Spleen (tissue), 11 donors: Measurements from ENCODE around the gene MPIG6B. TPM values are rescaled to one million over a fixed set of nuclear protein-coding genes. Genes with fewer than 3 reads are reported as not detected.

Experiments
- DNase-seq: peaks from one replicate; pipeline ENCODE4 v3.0.0-alpha.2; 2020
- H3K27ac ChIP-seq, 8 donors: fragments of 200-600 bp; sonication (generic) in 7 of 8; 1 replicate in 4 of 8; 2 replicates in 4 of 8; pipeline versions ENCODE4 v1.5.0 to v1.8.0; 2016 to 2021; ENCODE audit warnings: inconsistent platforms in 4 of 8, mild to moderate bottlenecking in 4 of 8, moderate library complexity in 1 of 8
- H3K27me3 ChIP-seq, 7 donors: fragments of 200-600 bp; sonication (generic) in 6 of 7; replicated peaks in 1 of 7; 1 replicate in 4 of 7; 2 replicates in 3 of 7; pipeline versions ENCODE4 v1.5.0 to v1.8.0; 2016 to 2021; ENCODE audit warnings: inconsistent platforms in 3 of 7, mild to moderate bottlenecking in 1 of 7
- H3K36me3 ChIP-seq, 6 donors: fragments of 200-600 bp; sonication (generic) in 5 of 6; 1 replicate in 4 of 6; 2 replicates in 2 of 6; pipeline versions ENCODE4 v1.5.0 to v1.8.0; 2016 to 2021; ENCODE audit warnings: inconsistent platforms in 2 of 6
- H3K4me1 ChIP-seq, 6 donors: fragments of 200-600 bp; sonication (generic) in 5 of 6; 1 replicate in 3 of 6; 2 replicates in 3 of 6; pipeline versions ENCODE4 v1.5.0 to v1.8.0; 2016 to 2021; ENCODE audit warnings: inconsistent platforms in 3 of 6
- H3K4me3 ChIP-seq, 8 donors: fragments of 200-600 bp; sonication (generic) in 7 of 8; 1 replicate in 4 of 8; 2 replicates in 4 of 8; pipeline versions ENCODE4 v1.5.0 to v1.8.0; 2016 to 2021; ENCODE audit warnings: inconsistent platforms in 4 of 8, mild to moderate bottlenecking in 4 of 8, moderate library complexity in 2 of 8
- H3K9me3 ChIP-seq, 8 donors: fragments of 200-600 bp; sonication (generic) in 7 of 8; 1 replicate in 4 of 8; 2 replicates in 4 of 8; pipeline versions ENCODE4 v1.5.0 to v1.8.0; 2016 to 2021; ENCODE audit warnings: inconsistent platforms in 4 of 8
- POLR2A ChIP-seq, 3 donors: fragments of 450-650 bp; IDR thresholded peaks; one replicate each; pipeline ENCODE4 v1.5.1; 2017; ENCODE audit warnings: antibody characterized with exemption in 3 of 3, mild to moderate bottlenecking in 1 of 3
- POLR2AphosphoS5 ChIP-seq, 3 donors: sonication (generic); formaldehyde crosslinking; IDR thresholded peaks; one replicate each; pipeline ENCODE4 v1.5.1; 2017; ENCODE audit warnings: antibody characterized with exemption in 3 of 3
- WGBS, 5 donors: extraction: QIAGEN DNeasy Blood & Tissue Kit in 3 of 5; methylation state at CpG; one replicate each; pipeline versions ENCODE4 v1.1.5 to v1.1.7; 2013 to 2018; 5-methylcytosine and 5-hydroxymethylcytosine counted together
- intact Hi-C: fragments of 100-400 bp; cut with DNase I; formaldehyde crosslinking; loops from one replicate; pipeline ENCODE4 v1.15.0; 2023; ENCODE audit warnings: low total_unique reads
- polyA plus RNA-seq, 3 donors: library from polyadenylated mRNA; stranded (reverse); fragments of 200-250 nt; gene quantifications; one replicate each; pipeline ENCODE4 v1.2.1, GENCODE V29; 2013
- total RNA-seq, 7 donors: library from RNA; depleted of rRNA in 3 of 7; stranded (reverse); fragments of >200 nt in 3 of 7; fragmentation: NEBNext Ultra II Directional in 4 of 7; extraction: Animal tissue kit (Norgen Biotek cat#: 25700) in 4 of 7; gene quantifications; one replicate each; pipeline versions ENCODE4 v1.1.0 to v1.2.1, GENCODE V29; 2016 to 2021
- TF ChIP-seq, protein P1 (sequence below), 11 experiments: fragments of 200-600 bp in 7 of 11; fragments of 450-650 bp in 4 of 11; sonication (generic) in 4 of 11; IDR thresholded peaks in 8 of 11; conservative IDR thresholded peaks in 3 of 11; 1 replicate in 7 of 11; 2 replicates in 4 of 11; pipeline versions ENCODE4 v1.4.0 to v1.8.0; 2016 to 2021; ENCODE audit warnings: antibody characterized with exemption in 11 of 11, inconsistent platforms in 4 of 11, mild to moderate bottlenecking in 1 of 11
- donor health status: healthy with polysubstance abuse.
- donor health status: DM: no; HTN: no; CAD: no; lungs with moderate emphysema.
- donor health status: DM: no; HTN: no; CAD: no.
- donor health status: Bipolar disorder and iron deficiency.
- donor health status: healthy.
- donor health status: DM: no; HTN: no; CAD: no.
- donor health status: DM: yes; HTN: yes; CAD: no.

MPIG6B gene
- total and polyA plus RNA-seq, 10 donors, result 0.46 to 15.1 (median 9.3) TPM

DNA sequence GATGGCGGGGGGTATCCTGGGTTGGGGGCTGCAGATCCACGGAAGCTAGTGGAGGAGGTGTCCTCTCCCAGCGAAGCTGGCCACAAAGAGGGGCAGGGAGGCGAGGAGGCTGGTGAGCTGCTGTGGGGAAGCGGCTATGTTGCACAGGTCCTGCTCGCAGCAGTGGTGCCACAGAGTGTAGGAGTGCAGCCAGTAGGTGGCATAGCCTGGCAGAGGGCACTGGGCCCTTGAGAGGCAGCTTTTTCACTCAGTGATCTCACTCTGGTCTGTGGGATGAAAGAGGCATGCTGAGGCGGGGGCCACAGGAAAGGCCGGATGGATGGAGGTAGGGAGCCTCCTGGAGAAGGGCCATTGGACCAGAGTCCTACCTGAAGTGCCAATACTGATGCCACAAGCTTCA is 10.9 kb upstream of the MPIG6B start:
- WGBS, 5 donors, result 61 to 79% (median 67%) methylated on average over 8 of the region's 8 CpGs
- Histone ChIP-seq H3K4me1 (peaks cover 0 to 20% (median 8%) of the 10 kb centered on the region in 6 donors), H3K27ac (no peak overlapping the region), H3K4me3 (no peak overlapping the region), H3K9me3 (no peaks in the 10 kb centered on the region), H3K27me3 (no peaks in the 10 kb centered on the region), H3K36me3 (no peaks in the 10 kb centered on the region)
- no peak for TF ChIP-seq POLR2AphosphoS5 (IDR thresholded peaks at IDR 0.05)
- TF ChIP-seq, protein P1, sequence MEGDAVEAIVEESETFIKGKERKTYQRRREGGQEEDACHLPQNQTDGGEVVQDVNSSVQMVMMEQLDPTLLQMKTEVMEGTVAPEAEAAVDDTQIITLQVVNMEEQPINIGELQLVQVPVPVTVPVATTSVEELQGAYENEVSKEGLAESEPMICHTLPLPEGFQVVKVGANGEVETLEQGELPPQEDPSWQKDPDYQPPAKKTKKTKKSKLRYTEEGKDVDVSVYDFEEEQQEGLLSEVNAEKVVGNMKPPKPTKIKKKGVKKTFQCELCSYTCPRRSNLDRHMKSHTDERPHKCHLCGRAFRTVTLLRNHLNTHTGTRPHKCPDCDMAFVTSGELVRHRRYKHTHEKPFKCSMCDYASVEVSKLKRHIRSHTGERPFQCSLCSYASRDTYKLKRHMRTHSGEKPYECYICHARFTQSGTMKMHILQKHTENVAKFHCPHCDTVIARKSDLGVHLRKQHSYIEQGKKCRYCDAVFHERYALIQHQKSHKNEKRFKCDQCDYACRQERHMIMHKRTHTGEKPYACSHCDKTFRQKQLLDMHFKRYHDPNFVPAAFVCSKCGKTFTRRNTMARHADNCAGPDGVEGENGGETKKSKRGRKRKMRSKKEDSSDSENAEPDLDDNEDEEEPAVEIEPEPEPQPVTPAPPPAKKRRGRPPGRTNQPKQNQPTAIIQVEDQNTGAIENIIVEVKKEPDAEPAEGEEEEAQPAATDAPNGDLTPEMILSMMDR (IDR thresholded peaks at IDR 0.05 in 8 of 11, conservative IDR thresholded peaks at IDR 0.05 in 3 of 11), result peak in 4 of 11 experiments; percentile 13 to 39 (median 25)
- TF ChIP-seq POLR2A (IDR thresholded peaks at IDR 0.05), result no peak
- intact Hi-C loops, result no loop called here
- no peak for DNase-seq

DNA sequence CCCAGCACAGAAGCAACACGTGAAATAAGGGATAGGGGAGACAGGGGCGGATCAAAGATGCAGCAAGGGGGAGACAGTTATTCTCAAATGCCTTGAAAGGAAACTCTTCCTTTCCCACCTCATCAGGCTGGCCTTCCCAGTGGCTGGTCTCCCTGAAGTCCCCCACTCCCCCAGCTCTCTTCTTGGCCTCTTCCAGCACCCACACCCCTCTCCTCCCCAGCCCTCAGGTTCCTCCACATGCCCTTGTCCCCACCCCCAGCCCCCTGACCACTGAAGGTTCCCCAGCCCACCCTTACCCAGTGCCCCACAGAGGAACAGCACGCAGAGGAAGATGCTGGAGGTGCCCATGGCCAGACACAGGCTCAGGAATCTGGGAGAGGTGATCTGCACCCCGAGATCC is 9.7 kb upstream of the MPIG6B start:
- Histone ChIP-seq H3K4me1 (peaks cover 0 to 20% (median 8%) of the 10 kb centered on the region in 6 donors), H3K9me3 (no peaks in the 10 kb centered on the region), H3K36me3 (no peaks in the 10 kb centered on the region), H3K4me3 (no peak overlapping the region), H3K27me3 (no peaks in the 10 kb centered on the region), H3K27ac (no peak overlapping the region)
- DNase-seq, result no peak
- WGBS, 5 donors, result 74 to 84% (median 83%) methylated on average over 4 of the region's 4 CpGs
- intact Hi-C loops, result no loop called here
- TF ChIP-seq, protein P1 (IDR thresholded peaks at IDR 0.05 in 8 of 11, conservative IDR thresholded peaks at IDR 0.05 in 3 of 11), result no peak
- TF ChIP-seq POLR2A (IDR thresholded peaks at IDR 0.05) (no peak), POLR2AphosphoS5 (IDR thresholded peaks at IDR 0.05) (no peak)

DNA sequence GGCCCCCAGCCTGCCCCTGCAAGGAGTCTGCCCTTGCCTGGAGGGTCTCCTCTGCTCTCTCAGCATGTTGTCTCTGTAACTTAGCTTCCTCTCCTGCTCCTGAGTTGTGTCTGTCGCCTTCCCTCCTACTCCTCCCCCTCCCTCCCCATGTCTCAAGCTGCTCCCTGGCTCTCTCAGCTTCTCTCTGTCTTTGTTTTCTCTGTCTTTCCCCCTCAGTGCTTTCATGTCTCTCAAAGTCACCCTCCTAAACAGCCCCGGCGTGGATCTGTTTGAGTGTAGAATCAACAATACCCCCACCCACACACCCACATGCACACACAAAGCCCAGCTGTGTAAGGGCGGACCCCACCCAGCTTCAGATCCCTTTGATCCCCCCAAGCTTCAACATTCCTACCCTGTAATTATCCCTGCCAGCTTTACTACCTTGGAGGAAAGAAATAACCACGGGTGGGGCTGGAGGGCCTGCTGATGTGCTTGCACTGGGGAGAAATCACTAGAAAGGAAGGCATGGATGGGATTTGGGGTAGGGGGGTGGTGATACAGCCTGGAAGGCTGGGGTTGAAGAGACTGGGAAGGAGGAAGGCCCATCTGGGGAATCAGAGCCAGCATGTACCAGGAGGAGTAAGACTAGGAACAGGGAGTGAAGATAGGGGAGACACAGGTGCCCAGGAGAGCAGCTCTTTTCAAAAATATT is 9.0 kb upstream of the MPIG6B start:
- 54 to 70% (median 60%) methylated on average over 5 of the region's 5 CpGs for WGBS, 5 donors
- Histone ChIP-seq H3K27me3 (no peaks in the 10 kb centered on the region), H3K9me3 (no peaks in the 10 kb centered on the region), H3K4me3 (no peak overlapping the region), H3K36me3 (no peaks in the 10 kb centered on the region), H3K4me1 (peaks cover 0 to 20% (median 8%) of the 10 kb centered on the region in 6 donors), H3K27ac (no peak overlapping the region)
- intact Hi-C loops, result no loop called here
- DNase-seq, result no peak
- no peak for TF ChIP-seq POLR2A (IDR thresholded peaks at IDR 0.05)
- TF ChIP-seq, protein P1 (IDR thresholded peaks at IDR 0.05 in 8 of 11, conservative IDR thresholded peaks at IDR 0.05 in 3 of 11), result no peak
- no peak for TF ChIP-seq POLR2AphosphoS5 (IDR thresholded peaks at IDR 0.05)

DNA sequence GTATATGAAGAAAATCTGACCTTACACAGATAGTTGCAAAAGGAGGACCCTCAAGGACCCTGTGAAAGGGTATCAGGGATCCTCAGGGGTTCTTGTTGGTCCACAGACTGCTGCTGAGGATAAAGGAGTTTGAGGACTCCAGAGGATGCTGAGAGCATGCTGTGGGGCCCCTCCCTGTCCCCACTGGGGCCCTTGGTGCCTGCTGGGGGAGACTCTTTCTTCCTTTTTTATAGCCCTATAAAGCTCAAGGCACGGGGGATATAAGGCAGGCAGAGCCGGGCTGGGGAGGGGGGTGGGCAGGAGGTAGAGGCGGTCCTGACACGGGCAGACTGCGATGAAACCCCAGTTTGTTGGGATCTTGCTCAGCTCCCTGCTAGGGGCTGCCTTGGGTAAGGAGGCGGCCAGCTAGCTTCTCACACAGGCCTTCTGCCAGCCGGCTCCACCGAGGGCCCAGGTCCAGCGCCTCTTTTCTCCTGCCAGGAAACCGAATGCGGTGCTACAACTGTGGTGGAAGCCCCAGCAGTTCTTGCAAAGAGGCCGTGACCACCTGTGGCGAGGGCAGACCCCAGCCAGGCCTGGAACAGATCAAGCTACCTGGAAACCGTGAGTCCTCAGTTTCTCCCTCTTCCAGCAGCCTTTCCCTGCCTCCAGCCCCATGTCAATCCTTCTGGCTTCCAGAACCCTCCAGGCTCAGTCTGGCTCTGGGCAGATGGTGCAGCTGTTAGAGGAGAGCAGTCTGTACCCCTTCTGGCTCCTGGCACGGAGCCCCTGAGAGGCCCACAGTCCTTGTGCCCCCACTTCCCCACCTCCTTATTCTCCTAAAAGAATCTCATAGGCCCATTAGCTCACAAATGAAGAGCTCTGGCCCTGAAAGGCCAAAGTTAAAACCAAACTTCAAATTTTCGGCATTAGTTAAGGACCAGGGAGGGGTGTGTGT is 7.9 kb upstream of the MPIG6B start, which contains the start of gene LY6G6D:
Gene LY6G6D (plus strand): TSS at position 327 of the 937 bp plus-strand sequence. CDS start 8 bp downstream, at position 335.
- TF ChIP-seq POLR2A (IDR thresholded peaks at IDR 0.05), result no peak
- TF ChIP-seq, protein P1 (IDR thresholded peaks at IDR 0.05 in 8 of 11, conservative IDR thresholded peaks at IDR 0.05 in 3 of 11), result no peak
- no peak for TF ChIP-seq POLR2AphosphoS5 (IDR thresholded peaks at IDR 0.05)
- intact Hi-C loops, result no loop called here
- Histone ChIP-seq H3K27me3 (no peaks in the 10 kb centered on the region), H3K4me1 (peaks cover 0 to 17% (median 8%) of the 10 kb centered on the region in 6 donors), H3K36me3 (no peaks in the 10 kb centered on the region), H3K4me3 (no peak within 1 kb of the TSS), H3K27ac (no peak within 1 kb of the TSS), H3K9me3 (no peaks in the 10 kb centered on the region)
- WGBS, 5 donors, result 75 to 89% (median 81%) methylated on average over 14 to 16 of the region's 16 CpGs
- no peak for DNase-seq
